GM21367 (cell line): ENCODE data around the gene CHPF2.

Source experiments
- ATAC-seq: cut with Tn5 transposase; IDR thresholded peaks from one replicate; pipeline ENCODE4 v1.9.1; 2021; ENCODE audit not compliant: unreplicated experiment

Gene CHPF2

DNA sequence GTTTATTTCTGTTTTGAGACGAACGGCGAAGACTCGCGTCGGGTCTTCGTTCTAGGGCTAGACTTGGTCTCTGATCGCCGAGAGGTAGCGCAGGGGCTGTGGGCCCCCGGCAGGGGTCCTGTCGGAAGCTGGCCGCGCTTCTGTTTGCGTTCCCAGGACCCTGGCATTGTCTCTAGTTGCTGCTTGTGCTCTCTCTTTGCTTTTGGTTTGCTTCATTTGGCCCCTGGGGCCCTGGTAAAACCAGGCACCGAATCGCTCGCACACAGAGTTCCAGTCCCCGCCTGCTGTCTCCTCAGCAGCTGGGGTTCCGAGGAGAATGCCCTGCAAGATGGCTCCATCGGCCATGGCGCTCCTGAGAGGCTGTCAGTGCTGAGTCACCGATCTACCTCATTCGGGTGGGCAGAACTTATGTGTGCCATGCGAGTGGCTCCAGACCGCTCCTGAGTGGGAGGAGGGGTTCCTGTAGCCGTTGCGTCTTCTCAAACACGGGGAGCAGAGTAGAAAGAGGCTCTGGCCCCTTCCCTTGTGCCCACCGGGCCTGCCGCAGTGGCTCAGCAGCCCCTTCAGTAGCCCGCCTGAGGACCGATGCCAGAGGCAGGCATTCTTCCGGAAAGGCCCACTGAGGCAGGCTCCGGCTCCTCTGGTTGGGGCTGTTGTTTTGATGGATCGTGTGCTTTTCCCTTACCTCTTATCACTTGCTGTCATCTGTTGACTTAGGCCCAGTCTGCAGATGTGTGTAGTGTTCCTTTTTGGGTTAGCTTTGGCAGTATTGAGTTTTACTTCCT lies 826 bp downstream of the CHPF2 start:
- ATAC-seq, result peak; percentile 27

DNA sequence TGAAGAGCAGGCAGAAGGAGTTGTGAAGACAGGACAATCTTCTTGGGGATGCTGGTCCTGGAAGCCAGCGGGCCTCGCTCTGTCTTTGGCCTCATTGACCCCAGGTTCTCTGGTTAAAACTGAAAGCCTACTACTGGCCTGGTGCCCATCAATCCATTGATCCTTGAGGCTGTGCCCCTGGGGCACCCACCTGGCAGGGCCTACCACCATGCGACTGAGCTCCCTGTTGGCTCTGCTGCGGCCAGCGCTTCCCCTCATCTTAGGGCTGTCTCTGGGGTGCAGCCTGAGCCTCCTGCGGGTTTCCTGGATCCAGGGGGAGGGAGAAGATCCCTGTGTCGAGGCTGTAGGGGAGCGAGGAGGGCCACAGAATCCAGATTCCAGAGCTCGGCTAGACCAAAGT lies 1.5 kb downstream of the CHPF2 start:
- ATAC-seq, result no peak

DNA sequence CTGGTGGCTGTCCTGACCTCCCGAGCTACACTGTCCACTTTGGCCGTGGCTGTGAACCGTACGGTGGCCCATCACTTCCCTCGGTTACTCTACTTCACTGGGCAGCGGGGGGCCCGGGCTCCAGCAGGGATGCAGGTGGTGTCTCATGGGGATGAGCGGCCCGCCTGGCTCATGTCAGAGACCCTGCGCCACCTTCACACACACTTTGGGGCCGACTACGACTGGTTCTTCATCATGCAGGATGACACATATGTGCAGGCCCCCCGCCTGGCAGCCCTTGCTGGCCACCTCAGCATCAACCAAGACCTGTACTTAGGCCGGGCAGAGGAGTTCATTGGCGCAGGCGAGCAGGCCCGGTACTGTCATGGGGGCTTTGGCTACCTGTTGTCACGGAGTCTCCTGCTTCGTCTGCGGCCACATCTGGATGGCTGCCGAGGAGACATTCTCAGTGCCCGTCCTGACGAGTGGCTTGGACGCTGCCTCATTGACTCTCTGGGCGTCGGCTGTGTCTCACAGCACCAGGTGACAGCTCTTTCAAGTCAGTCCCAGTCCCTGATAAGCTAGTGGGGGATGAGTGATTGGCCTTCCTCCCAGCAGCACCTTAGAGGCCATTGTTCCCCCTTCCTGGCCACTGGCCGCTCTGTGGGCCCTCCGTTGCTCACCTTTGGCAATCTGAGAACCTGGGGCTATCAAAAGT lies 3.0 kb downstream of the CHPF2 start:
- no peak for ATAC-seq

DNA sequence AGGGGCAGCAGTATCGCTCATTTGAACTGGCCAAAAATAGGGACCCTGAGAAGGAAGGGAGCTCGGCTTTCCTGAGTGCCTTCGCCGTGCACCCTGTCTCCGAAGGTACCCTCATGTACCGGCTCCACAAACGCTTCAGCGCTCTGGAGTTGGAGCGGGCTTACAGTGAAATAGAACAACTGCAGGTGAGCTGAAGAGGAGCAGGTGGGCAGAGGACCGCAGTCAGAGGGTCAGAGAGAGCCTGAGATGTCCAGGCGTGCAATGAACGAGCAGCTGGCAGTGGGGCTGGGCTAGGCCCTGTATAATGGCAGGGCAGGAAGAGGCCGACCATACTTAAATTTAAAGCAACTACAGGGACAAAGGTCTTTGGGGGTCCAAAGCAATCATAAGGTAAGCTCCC lies 4.1 kb downstream of the CHPF2 start:
- ATAC-seq, result no peak

DNA sequence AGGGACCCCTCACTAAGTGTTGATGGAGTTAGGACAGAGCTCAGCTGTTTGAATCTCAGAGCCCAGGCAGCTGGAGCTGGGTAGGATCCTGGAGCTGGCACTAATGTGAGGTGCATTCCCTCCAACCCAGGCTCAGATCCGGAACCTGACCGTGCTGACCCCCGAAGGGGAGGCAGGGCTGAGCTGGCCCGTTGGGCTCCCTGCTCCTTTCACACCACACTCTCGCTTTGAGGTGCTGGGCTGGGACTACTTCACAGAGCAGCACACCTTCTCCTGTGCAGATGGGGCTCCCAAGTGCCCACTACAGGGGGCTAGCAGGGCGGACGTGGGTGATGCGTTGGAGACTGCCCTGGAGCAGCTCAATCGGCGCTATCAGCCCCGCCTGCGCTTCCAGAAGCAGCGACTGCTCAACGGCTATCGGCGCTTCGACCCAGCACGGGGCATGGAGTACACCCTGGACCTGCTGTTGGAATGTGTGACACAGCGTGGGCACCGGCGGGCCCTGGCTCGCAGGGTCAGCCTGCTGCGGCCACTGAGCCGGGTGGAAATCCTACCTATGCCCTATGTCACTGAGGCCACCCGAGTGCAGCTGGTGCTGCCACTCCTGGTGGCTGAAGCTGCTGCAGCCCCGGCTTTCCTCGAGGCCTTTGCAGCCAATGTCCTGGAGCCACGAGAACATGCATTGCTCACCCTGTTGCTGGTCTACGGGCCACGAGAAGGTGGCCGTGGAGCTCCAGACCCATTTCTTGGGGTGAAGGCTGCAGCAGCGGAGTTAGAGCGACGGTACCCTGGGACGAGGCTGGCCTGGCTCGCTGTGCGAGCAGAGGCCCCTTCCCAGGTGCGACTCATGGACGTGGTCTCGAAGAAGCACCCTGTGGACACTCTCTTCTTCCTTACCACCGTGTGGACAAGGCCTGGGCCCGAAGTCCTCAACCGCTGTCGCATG lies 5.2 kb downstream of the CHPF2 start:
- ATAC-seq, result no peak

DNA sequence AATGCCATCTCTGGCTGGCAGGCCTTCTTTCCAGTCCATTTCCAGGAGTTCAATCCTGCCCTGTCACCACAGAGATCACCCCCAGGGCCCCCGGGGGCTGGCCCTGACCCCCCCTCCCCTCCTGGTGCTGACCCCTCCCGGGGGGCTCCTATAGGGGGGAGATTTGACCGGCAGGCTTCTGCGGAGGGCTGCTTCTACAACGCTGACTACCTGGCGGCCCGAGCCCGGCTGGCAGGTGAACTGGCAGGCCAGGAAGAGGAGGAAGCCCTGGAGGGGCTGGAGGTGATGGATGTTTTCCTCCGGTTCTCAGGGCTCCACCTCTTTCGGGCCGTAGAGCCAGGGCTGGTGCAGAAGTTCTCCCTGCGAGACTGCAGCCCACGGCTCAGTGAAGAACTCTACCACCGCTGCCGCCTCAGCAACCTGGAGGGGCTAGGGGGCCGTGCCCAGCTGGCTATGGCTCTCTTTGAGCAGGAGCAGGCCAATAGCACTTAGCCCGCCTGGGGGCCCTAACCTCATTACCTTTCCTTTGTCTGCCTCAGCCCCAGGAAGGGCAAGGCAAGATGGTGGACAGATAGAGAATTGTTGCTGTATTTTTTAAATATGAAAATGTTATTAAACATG lies 6.0 kb downstream of the CHPF2 start:
- ATAC-seq, result no peak

DNA sequence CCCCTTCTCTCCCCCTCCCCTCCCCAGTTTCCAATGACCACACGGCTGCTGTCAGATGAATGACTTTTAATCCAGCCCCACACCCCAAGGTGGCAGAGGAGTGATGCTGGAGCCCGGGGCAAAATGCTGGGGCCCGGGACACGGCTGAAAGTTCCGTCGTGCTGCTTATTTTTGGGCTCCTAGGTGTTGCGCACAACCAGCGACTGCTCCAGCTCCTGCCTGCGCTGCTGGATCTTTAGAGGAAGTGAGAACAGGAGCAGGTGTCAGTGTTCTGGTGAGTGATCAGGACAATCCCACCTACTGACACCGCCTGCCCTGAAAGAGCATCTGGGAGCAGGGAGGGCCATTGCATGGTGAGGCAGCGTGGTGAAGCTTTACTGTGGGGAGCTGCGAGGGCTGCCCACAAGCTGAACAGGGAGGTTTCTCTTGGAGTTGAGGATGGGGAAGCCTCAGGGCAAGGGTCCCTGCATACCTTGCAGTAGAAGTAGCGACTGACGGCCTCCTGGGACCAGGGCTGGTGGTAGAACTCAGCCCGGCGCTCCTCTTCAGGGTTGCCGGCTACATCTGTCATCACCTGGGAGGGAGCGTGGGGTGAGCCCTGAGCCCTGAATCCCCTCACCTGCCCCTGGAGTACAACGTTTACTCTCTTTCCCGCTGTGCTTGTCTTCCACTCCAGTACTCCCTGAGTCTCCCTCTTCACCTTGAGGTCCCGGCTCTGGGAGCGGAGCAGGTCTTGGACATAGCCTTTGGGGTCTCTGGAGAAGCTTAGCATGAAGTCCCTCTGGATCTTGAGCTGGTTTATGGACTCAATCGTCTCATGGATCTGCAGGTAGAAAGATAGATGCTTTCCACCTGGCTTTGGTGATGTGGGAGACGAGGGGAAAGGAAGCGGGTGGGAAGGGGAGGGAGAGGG lies 6.9 kb downstream of the CHPF2 start:
- no peak for ATAC-seq

DNA sequence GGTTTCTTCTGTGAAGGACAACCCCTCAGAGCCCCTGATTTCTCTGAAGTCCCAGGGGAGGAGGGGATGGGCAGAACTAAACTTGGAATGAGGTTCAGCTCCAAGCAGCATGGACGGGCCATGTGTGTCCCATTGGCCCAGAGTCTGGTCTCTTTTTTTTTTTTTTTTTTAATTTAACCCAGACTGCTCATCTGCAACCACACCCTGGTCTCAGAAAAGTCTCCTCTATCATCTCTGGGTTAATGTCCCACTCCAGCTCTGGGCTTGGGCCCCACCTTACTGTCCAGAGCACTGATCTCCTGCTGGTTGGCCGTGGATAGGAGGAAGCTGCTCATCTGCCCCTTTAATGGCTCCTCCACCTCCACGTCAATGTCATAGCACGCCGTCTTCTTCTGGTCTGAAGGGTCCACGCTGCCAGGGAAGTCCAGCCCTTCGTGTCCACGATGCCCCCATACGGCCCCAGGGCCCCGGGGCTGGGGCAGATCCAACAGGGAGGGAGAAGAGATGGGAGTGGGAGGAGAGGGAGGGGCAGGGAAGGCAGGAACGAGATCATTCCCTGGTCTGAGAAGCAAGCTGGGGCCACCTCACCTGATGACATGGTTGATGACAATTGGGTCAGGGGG lies 7.7 kb downstream of the CHPF2 start:
- no peak for ATAC-seq

DNA sequence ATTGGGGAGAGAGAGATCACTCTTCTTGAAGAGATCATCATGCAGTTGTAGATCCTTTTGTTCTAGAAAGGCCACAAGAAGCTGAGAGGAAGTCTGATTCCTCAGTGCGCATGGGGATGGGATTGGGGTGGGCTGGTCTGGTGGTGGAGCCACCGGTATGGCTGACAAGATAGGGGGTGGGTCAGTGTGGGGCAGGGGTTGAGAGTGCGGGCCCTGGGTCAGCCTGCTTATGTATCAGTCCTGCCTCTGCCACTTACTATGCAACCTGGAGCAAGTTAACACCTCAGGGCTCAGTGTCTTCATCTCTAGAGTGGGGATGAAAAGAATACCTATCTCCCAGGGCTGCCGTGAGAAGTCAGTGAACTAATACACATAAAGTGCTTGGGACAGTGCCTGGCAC lies 8.3 kb downstream of the CHPF2 start:
- ATAC-seq, result no peak

DNA sequence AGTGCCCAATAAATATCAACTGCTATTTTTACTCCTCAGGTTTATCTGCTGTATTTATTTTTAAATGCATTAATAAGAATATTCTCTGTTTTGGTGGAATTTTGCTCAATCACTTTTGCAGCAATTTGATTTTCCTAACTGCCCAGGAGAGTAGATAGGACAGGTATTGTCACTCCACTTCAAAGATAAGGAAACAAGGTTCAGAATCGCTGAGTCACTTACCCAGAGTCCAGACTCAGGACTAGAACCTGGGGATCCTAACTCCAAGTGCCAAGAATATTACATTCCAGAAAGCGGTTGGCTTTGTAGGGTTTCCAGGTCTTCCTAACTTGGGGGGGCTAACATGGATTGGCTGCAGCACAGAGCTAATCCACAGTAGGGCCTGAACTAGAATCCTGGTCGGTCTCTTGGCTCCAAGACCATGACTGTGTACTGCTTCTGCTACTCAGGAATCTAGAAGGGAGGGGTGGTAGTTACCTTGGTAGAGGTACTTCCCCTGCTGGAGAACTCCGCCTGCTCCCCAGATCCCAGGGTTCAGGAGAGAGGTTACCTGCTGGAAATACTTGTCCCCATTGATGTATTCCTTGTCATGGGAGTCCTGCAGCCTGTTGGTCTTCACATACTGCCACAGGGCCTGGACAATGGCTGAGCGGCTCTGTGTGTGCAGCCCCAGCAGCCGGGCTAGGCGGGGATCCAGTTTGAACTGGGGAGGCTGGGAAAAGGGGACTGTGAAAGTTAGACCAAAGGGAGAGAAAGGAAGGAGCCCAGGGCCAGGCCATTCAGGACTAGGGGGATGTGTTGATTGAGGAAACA lies 8.9 kb downstream of the CHPF2 start:
- no peak for ATAC-seq

DNA sequence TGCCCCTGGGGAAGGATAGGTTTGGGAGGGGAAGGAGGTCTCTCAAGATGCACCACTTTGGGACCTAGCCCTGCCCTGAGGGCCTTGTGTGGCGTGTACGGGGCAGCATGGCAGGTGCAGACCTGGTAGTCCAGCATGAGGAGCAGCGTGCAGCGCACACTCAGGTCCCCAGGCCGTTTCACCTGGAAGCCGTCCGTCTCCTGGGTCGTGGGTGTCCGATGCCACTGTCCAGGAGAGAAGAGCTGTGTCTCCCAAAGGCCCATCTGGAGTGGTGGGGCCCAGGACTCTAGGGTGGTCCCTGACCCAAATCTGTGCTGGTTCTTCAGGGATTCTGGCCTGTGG lies 9.4 kb downstream of the CHPF2 start:
- ATAC-seq, result no peak

DNA sequence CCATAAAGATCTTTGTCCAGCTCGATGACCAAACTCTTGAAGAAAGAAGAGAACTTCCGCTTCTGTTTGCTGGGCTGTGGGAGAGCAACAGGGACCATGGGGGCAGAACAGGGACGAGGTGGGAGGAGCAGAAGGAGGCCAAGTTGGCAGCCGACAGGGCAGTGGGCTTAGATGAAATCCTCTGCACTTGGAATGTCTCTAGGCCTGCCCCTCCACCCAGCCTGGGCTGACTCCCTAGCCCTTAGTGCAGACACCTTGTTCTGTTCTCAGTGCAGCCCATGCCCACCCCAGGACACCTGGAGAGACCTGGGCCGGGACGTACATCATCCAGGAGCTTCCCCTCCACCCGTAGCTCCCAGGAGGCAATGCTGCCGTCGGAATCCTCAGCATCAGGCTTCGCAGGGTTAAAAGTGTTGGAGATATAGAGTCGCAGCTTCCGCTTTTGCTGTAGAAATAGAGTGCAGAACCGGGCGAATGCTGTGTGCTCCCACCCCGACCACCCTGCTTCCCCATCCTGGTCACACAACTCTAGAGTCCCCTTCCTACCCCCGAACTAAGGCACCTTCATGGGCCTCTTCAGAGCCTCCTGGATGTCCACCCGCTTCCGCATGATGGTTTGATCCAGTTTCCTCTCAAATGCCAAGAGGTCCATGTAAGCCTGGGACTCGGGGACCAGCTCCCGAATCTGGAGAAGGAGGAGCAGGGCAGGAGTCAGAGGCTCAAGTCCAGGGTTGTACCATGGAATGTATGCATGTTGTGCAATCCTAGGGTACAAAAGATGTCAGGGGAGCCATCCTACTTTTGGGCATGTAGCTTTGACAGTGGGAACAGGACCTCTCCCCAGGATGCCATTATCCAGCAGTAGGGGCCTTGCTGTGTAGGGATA lies 10.1 kb downstream of the CHPF2 start:
- ATAC-seq, result no peak

DNA sequence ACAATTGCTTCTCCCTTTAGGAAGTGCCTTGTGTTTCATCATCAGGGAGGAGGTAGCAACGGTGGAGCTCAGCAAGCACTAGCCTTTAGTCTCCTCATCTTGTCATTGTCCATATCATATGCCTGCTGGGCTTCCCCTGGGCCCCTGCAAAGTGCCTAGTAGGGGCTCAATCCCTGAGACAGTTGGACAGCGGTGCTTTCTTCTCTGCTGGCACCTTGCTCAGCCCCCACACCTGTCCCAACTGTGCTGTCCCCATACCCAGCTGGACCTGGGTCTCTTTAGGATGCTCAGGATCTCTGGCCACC lies 10.7 kb downstream of the CHPF2 start:
- ATAC-seq, result no peak

DNA sequence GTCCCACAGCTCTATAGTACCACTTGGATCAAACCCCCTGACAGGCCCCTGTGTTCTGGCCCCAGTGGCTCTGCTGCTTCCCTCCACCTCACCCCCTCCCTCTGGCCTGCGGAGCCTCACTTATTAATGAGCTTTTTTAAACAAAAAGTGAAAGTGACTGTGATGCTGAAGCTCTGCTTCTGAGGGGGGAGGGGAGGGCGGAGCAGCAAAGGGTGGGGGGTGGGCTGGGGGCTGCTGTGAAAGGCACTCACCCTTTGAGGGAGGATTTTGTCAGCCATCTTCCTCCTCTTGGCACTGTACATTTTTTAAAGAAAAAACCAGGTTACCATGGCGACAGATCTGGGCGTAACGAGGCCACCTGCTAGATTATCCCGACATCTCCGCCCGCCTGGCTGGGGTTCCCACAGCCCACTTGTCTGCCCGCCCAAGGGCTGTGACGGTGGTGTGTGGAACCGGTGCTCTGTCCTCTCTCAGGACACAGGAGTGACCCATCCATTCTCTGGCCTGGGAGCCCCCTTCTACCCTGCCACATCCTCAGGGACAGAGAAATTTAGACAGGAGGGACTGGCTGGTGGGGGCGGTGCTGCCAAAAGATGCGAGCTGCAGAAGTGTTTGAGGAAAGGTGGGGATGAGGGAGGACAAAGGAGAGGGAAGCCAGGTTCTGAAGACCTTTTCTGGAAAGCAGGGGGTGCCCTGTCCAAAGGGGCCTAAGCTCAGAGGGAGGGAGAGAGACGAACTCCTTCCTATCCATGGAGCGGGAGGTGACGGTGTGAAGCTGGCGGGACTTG lies 11.3 kb downstream of the CHPF2 start:
- ATAC-seq, result peak; percentile 25

DNA sequence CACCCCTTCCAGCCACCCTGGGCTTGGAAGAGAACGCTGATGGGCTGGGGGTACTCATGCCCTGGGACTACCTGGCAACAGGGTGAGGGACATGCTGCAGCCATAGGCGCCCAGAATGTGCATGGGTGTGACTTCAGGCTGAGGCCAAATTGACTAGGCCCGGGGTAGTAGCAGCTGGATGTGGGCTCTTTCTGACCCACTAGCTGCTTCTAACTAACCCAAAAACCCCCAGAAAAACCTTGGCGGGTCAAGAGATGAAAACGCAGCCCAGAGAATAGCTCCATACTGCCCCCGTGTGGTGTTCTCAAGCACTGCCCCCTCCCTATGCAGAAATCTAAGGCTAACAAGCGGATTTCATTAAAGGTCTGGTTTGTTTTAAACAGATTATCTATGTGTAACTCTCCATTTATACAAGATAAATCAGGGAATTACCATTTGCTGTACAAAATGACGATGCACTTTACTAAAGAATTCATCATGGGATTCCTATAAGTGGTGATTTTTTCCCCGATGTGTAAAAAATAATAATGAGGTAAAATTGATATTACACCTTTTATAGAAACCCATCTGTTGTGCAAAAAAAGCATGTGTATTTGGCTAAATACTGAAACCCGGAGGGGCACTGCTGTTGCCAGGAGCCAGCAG lies 12.0 kb downstream of the CHPF2 start:
- ATAC-seq, result no peak

DNA sequence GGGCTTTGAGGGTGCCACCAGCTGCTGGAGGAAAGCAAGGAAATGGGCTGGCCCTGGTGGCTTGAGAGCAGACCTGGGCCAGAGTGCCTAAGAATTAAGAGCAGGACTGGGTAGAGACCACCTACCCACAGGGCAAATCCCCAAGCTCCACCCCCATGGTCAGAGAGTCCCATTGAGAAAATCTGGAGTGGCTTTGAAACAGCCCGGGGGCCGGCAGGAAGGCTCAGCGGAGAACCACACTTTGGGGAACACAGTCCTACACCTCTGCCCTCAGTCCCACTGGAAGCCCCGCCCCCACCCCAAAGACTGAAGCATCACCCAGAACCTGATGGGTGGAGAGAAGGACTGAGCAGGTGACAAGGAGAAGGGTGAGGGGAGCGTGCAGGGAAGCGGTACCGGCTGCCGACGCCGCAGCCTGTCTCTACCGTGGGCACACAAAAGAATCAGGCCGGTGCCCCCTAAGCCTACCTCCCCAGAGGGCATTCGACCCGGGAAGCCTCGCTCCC lies 12.6 kb downstream of the CHPF2 start:
- ATAC-seq, result no peak
